Measurements from ENCODE around the gene KANK2.

DNA sequence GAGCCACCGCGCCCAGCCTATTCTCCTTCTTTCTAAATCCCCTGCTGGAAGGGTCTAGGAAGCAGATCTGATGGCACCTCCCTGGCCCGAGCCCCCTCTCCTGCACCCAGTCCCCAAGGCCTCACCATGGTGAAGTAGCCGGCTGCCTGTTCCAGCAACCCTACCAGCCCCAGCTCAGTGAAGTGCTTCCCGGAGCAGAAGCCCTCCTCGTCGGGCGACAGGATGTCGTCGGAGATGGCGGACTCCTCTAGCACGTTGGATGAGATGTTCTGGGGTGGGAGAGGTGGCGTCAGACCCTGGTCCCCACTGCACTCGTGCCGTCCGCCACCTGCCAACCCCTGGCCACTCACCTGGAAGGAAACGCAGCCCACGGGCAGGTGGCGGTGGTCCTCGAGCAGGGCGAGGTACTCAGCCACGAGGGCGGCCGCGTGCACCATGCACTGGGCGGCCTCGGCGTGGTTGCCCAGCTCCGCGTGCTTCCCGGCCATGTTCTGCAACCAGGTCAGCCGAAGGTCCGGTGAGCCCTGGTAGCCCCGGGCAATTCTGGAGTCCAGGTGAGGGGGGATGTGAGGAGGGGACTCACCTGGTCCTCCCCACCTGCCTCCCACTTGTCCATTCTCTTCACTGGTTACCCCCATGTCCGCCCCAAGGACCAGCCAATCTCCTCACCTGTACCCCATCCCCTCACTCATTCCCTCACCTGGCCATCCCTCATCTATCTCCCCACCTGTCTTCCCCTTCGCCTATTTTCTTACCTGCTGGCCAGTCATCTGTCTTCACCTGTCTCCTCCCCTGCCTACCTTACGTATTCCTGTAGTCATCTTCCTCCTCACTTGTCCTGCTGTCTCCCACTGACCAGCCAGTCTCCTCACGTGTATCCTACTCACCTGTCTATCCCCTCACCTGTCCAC is 11.5 kb upstream of the KANK2 start:
- TF ChIP-seq POLR2A (IDR thresholded peaks at IDR 0.05; ENCODE audit: low read length) (no peak), GATA1 (IDR thresholded peaks at IDR 0.05; ENCODE audit: low read depth, low read length) (no peak)

Data from erythroblast (primary cell).